HCT116 (cell line): Measurements from ENCODE around the gene PDHX. TPM values are rescaled to one million over a fixed set of nuclear protein-coding genes. Genes with fewer than 3 reads are reported as not detected.
A peak's percentile ranks its signal among the peaks of the same experiment; 100 is the strongest.

Experiments
- ATAC-seq: fragments of 200-7000 bp; cut with Tn5 transposase; 2 replicates; pipeline ENCODE4 v1.9.1; 2020; ENCODE audit warnings: mild to moderate bottlenecking, moderate library complexity
- BruUV-seq: library from RNA; stranded (reverse); fragments of 400-500 nt; replicated peaks from 2 replicates; lab custom pipeline; 2021; lab: Mats Ljungman, UMichigan
- CTCF ChIA-PET: fragments of 300-600 bp; sonication (Branson Sonifier 250); formaldehyde crosslinking; loops from one replicate; lab custom pipeline; 2021; ENCODE audit warnings: antibody characterized with exemption; lab: Charles Lee
- POLR2A ChIA-PET: fragments of 300-600, 350-600 bp; sonication (Branson Sonifier 250); formaldehyde crosslinking; loops from one replicate; lab custom pipeline; 2021; ENCODE audit warnings: antibody characterized with exemption; lab: Charles Lee
- RAD21 ChIA-PET, 2 experiments: fragments of 300-600 bp; sonication (Branson Sonifier 250); formaldehyde crosslinking; loops; one replicate each; lab custom pipeline; 2023; ENCODE audit warnings: low total read pairs in 2 of 2; ENCODE audit not compliant: uncharacterized antibody in 2 of 2, unreplicated experiment in 2 of 2, low non-redundant PET in 1 of 2; lab: Charles Lee
- DNase-seq: peaks from one replicate; pipeline ENCODE4 v3.0.0-alpha.2; 2010; ENCODE audit warnings: low read depth, low spot score
- H2AFZ ChIP-seq: fragments of 200-600 bp; shearing (Covaris generic), sonication (generic); 2 replicates; pipeline ENCODE4 v1.6.1; 2017; ENCODE audit warnings: low read depth, mixed run types, mixed read lengths, antibody characterized with exemption, low read length; ENCODE audit not compliant: poor library complexity, severe bottlenecking
- H3K27ac ChIP-seq: 2 replicates; pipeline ENCODE4 v1.5.1; 2012; ENCODE audit warnings: low read depth, low read length
- H3K27me3 ChIP-seq: fragments of 200-600 bp; sonication (generic); 2 replicates; pipeline ENCODE4 v1.6.1; 2016; ENCODE audit warnings: mixed run types, low read length, mixed read lengths; ENCODE audit not compliant: insufficient read depth
- H3K36me3 ChIP-seq, 2 experiments: fragments of 200-500 bp in 1 of 2; fragments of 200-600 bp in 1 of 2; sonication (Bioruptor generic) in 1 of 2; sonication (generic) in 1 of 2; 2 replicates each; pipeline versions ENCODE4 v1.5.1 to v1.6.1; 2014 to 2016; ENCODE audit warnings: low read length in 2 of 2, inconsistent platforms in 1 of 2, mixed read lengths in 1 of 2, mixed run types in 1 of 2; ENCODE audit not compliant: insufficient read depth in 2 of 2, control insufficient read depth in 1 of 2
- H3K4me1 ChIP-seq, 2 experiments: fragments of 200-600 bp in 1 of 2; sonication (generic) in 1 of 2; 2 replicates each; pipeline versions ENCODE4 v1.5.1 to v1.6.1; 2012 to 2017; ENCODE audit warnings: low read length in 2 of 2, inconsistent platforms in 1 of 2, mild to moderate bottlenecking in 1 of 2, mixed read lengths in 1 of 2, mixed run types in 1 of 2, moderate library complexity in 1 of 2; ENCODE audit not compliant: insufficient read depth in 2 of 2, control insufficient read depth in 1 of 2
- H3K4me2 ChIP-seq: fragments of 200-600 bp; sonication (generic); 2 replicates; pipeline ENCODE4 v1.6.1; 2017; ENCODE audit warnings: mixed run types, low read length, mixed read lengths
- H3K4me3 ChIP-seq, 2 experiments: fragments of 200-600 bp in 1 of 2; sonication (generic) in 1 of 2; replicated peaks in 1 of 2; 2 replicates each; pipeline ENCODE4 v1.5.1; 2011 to 2016; ENCODE audit warnings: low read length in 2 of 2, control low read depth in 1 of 2, low read depth in 1 of 2, mild to moderate bottlenecking in 1 of 2, mixed read lengths in 1 of 2, mixed run types in 1 of 2
- H3K79me2 ChIP-seq: fragments of 200-600 bp; sonication (generic); 2 replicates; pipeline ENCODE4 v1.6.1; 2017; ENCODE audit warnings: mild to moderate bottlenecking, mixed run types, low read length, moderate library complexity, mixed read lengths; ENCODE audit not compliant: insufficient read depth
- H3K9ac ChIP-seq: fragments of 200-600 bp; sonication (generic); 2 replicates; pipeline ENCODE4 v1.6.1; 2016; ENCODE audit warnings: low read length, mixed read lengths
- H3K9me2 ChIP-seq: fragments of 200-600 bp; sonication (generic), shearing (Covaris generic); 2 replicates; pipeline ENCODE4 v1.6.1; 2017; ENCODE audit warnings: mixed run types, mild to moderate bottlenecking, moderate library complexity; ENCODE audit not compliant: insufficient read depth
- H3K9me3 ChIP-seq, 2 experiments: fragments of 200-500 bp in 1 of 2; fragments of 200-600 bp in 1 of 2; sonication (Bioruptor generic) in 1 of 2; sonication (generic) in 1 of 2; 2 replicates each; pipeline ENCODE4 v1.6.1; 2014 to 2017; ENCODE audit warnings: low read length in 2 of 2, mixed read lengths in 2 of 2, inconsistent platforms in 1 of 2, low read depth in 1 of 2, mild to moderate bottlenecking in 1 of 2, mixed run types in 1 of 2, moderate library complexity in 1 of 2; ENCODE audit not compliant: control insufficient read depth in 1 of 2, insufficient read depth in 1 of 2
- H4K20me1 ChIP-seq: fragments of 200-600 bp; sonication (generic), shearing (Covaris generic); 2 replicates; pipeline ENCODE4 v1.6.1; 2017; ENCODE audit warnings: mixed run types, mild to moderate bottlenecking, moderate library complexity; ENCODE audit not compliant: insufficient read depth
- CEBPB ChIP-seq: IDR thresholded peaks from 2 replicates; pipeline ENCODE4 v1.6.1; 2012; ENCODE audit warnings: low read depth
- CTCF ChIP-seq, 3 experiments: fragments of 200-600 bp in 1 of 3; sonication (generic) in 1 of 3; IDR thresholded peaks in 2 of 3; conservative IDR thresholded peaks in 1 of 3; 2 replicates each; pipeline ENCODE4 v1.5.1; 2012 to 2017; ENCODE audit warnings: low read depth in 2 of 3, low read length in 2 of 3, antibody characterized with exemption in 1 of 3, borderline replicate concordance in 1 of 3, control low read depth in 1 of 3, mild to moderate bottlenecking in 1 of 3, mixed read lengths in 1 of 3, mixed run types in 1 of 3, moderate library complexity in 1 of 3; ENCODE audit not compliant: insufficient read depth in 1 of 3
- EGR1 ChIP-seq: IDR thresholded peaks from 2 replicates; pipeline ENCODE4 v1.6.1; 2012; ENCODE audit warnings: low read depth
- EZH2phosphoT487 ChIP-seq: fragments of 200-600 bp; IDR thresholded peaks from 2 replicates; pipeline ENCODE4 v1.6.1; 2018; ENCODE audit warnings: antibody characterized with exemption, borderline replicate concordance
- RAD21 ChIP-seq: IDR thresholded peaks from 2 replicates; pipeline ENCODE4 v1.6.1; 2012; ENCODE audit warnings: low read depth, mild to moderate bottlenecking
- SP1 ChIP-seq: IDR thresholded peaks from 2 replicates; pipeline ENCODE4 v1.6.1; 2012; ENCODE audit warnings: low read depth
- SRF ChIP-seq: IDR thresholded peaks from 2 replicates; pipeline ENCODE4 v1.6.1; 2012; ENCODE audit warnings: low read depth
- ZNF274 ChIP-seq: fragments of 200-500 bp; sonication (Bioruptor generic); IDR thresholded peaks from 2 replicates; pipeline ENCODE4 v1.6.1; 2014; ENCODE audit warnings: mild to moderate bottlenecking, low read depth, low read length, inconsistent platforms
- intact Hi-C: fragments of 100-400 bp; cut with micrococcal nuclease; formaldehyde crosslinking; loops from 2 replicates; pipeline ENCODE4 v1.10.0; 2022
- total RNA-seq: library from RNA; stranded (reverse); gene quantifications from one replicate; pipeline ENCODE4 v1.2.1, GENCODE V29; 2021; ENCODE audit not compliant: unreplicated experiment

Gene PDHX
- total RNA-seq, 1 experiment from 2014 or later: 36.6 TPM

GRCh38 chr11:34924714-34925113 is 8.3 kb downstream of the PDHX start:
- ChIA-PET POLR2A (interaction anchor here (0.6 kb wide), 1 partner anchor 233 kb away, joined by 3 read pairs; no protein-coding TSS in a partner anchor), RAD21 (no interaction called here), CTCF (interaction anchor here (1.3 to 3.2 kb wide), 4 partner anchors 381 to 488 kb away, joined by 3 to 37 read pairs (median 5); no protein-coding TSS in a partner anchor)
- Histone ChIP-seq H3K27me3 (no peaks in the 10 kb centered on the region), H3K4me3 (no peak overlapping the region), H3K4me2 (no peak overlapping the region), H3K36me3 (no peaks in the 10 kb centered on the region; a peak in 1 of 4 replicates), H3K4me1 (0 out of 4 replicates have a peak, but pooled peaks cover 0 to 2% of the 10 kb centered on the region in 2 experiments), H3K9me3 (no peaks in the 10 kb centered on the region), H3K27ac (no peak overlapping the region), H3K79me2 (peaks cover 79% of the 10 kb centered on the region), H4K20me1 (no peaks in the 10 kb centered on the region), H3K9ac (no peak overlapping the region), H2AFZ (no peak overlapping the region), H3K9me2 (no peaks in the 10 kb centered on the region)
- ATAC-seq (no peak), DNase-seq (no peak)
- TF ChIP-seq CEBPB (no peak), SP1 (no peak), EZH2phosphoT487 (no peak), EGR1 (no peak), ZNF274 (no peak)
- intact Hi-C loops: loop anchor here (5.0 to 10.0 kb wide), 3 partner anchors 240 to 1343 kb away; no protein-coding TSS in a partner anchor
- BruUV-seq: no TSS peak

GRCh38 chr11:34926101-34926830 is 9.8 kb downstream of the PDHX start:
- no TSS peak for BruUV-seq
- Histone ChIP-seq H2AFZ (no peak overlapping the region), H3K27me3 (no peaks in the 10 kb centered on the region), H3K27ac (no peak overlapping the region), H3K36me3 (no peaks in the 10 kb centered on the region), H3K4me3 (no peak overlapping the region), H4K20me1 (no peaks in the 10 kb centered on the region), H3K79me2 (peaks cover 77% of the 10 kb centered on the region), H3K4me2 (no peak overlapping the region), H3K9me3 (no peaks in the 10 kb centered on the region), H3K4me1 (0 out of 4 replicates have a peak, but pooled peaks cover 0 to 6% of the 10 kb centered on the region in 2 experiments), H3K9ac (no peak overlapping the region), H3K9me2 (no peaks in the 10 kb centered on the region)
- ATAC-seq: peak; percentile 75
- TF ChIP-seq EGR1 (no peak), RAD21 (peak; percentile 91), CTCF (IDR thresholded peaks at IDR 0.05 in 2 of 3, conservative IDR thresholded peaks at IDR 0.05 in 1 of 3; ENCODE audit: borderline replicate concordance in 1 of 3, insufficient read depth in 1 of 3, low read depth in 2 of 3, low read length in 2 of 3) (peak; percentile 43 to 85 (median 80)), SRF (no peak)
- intact Hi-C loops: loop anchor here (1.0 to 10.0 kb wide), 5 partner anchors 239 to 1341 kb away; no protein-coding TSS in a partner anchor
- ChIA-PET CTCF (interaction anchor here (0.7 to 3.2 kb wide), 19 partner anchors 10 to 486 kb away, joined by 3 to 37 read pairs (median 4); partner anchors contain the start of genes APIP, CD44 and PDHX), RAD21 (interaction anchor here (0.6 to 0.9 kb wide), 4 partner anchors 84 to 465 kb away, joined by 3 to 4 read pairs (median 3); no protein-coding TSS in a partner anchor), POLR2A (no interaction called here)
- peak; percentile 33 for DNase-seq
